Activated B cell treated with CpG ODN at 0.5 μM for 24 hours (primary cell): ENCODE results near the gene TEX35. TPM values are rescaled to one million over a fixed set of nuclear protein-coding genes. Genes with fewer than 3 reads are reported as not detected.

Source experiments
- ATAC-seq: fragments of 200-7000 bp; cut with Tn5 transposase; one replicate; pipeline ENCODE4 v1.10.0; 2021; ENCODE audit warnings: low read depth, mild to moderate bottlenecking, moderate library complexity
- CTCF ChIA-PET: fragments of 350-600 bp; sonication (Branson Sonifier 250); formaldehyde crosslinking; loops from one replicate; lab custom pipeline; 2021; ENCODE audit warnings: antibody characterized with exemption; lab: Charles Lee
- POLR2A ChIA-PET: fragments of 350-600 bp; sonication (Branson Sonifier 250); formaldehyde crosslinking; loops from one replicate; lab custom pipeline; 2021; ENCODE audit warnings: antibody characterized with exemption; lab: Charles Lee
- DNase-seq: peaks from one replicate; pipeline ENCODE4 v3.0.0; 2022
- H3K27ac Mint-ChIP-seq: one replicate; pipeline ENCODE4 v1.8.0; 2020; ENCODE audit warnings: mixed read lengths
- H3K27me3 Mint-ChIP-seq: one replicate; pipeline ENCODE4 v1.8.0; 2021; ENCODE audit warnings: mixed read lengths
- H3K36me3 Mint-ChIP-seq: one replicate; pipeline ENCODE4 v1.8.0; 2021; ENCODE audit warnings: low read depth, mixed read lengths
- H3K4me1 Mint-ChIP-seq: one replicate; pipeline ENCODE4 v1.8.0; 2021; ENCODE audit warnings: mixed read lengths
- H3K4me3 Mint-ChIP-seq: one replicate; pipeline ENCODE4 v1.8.0; 2020; ENCODE audit warnings: mild to moderate bottlenecking, mixed read lengths
- H3K9me3 Mint-ChIP-seq: one replicate; pipeline ENCODE4 v1.8.0; 2020; ENCODE audit warnings: mixed read lengths
- intact Hi-C: fragments of 100-400 bp; cut with micrococcal nuclease; formaldehyde crosslinking; loops from one replicate; pipeline ENCODE4 v1.15.1; 2024
- total RNA-seq: library from RNA; stranded (reverse); gene quantifications from 2 replicates; pipeline ENCODE4 v1.2.3, GENCODE V29; 2022
- TF ChIP-seq, protein P1 (sequence below): fragments of 200-600 bp; IDR thresholded peaks from one replicate; pipeline ENCODE4 v1.8.0; 2022; ENCODE audit warnings: antibody characterized with exemption, mild to moderate bottlenecking

Gene TEX35
- total RNA-seq, 1 donor from 2014 or later, result not detected

DNA sequence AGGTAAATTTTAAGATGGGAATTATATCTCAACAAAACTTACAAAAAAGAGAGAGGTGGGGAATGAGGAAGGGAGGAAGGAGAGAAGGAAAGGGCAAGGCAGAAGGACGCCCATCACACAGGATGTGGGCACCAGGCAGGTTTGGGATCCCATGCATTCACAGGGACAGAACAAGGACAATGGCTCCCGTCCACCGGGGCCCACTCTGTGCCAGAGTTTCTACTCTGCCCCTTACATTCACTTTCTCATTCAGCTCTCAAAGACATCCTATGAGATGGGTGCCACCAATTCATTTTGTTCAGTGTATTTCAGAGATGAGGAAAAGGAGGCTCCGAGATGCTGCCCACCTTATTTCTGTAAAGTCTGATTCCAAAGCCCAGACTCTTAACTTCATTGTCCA lies 23.5 kb upstream of the TEX35 start:
- CTCF ChIA-PET, result no interaction called here
- Mint-ChIP-seq H3K4me3 (no peak overlapping the region), H3K27ac (no peak overlapping the region)

DNA sequence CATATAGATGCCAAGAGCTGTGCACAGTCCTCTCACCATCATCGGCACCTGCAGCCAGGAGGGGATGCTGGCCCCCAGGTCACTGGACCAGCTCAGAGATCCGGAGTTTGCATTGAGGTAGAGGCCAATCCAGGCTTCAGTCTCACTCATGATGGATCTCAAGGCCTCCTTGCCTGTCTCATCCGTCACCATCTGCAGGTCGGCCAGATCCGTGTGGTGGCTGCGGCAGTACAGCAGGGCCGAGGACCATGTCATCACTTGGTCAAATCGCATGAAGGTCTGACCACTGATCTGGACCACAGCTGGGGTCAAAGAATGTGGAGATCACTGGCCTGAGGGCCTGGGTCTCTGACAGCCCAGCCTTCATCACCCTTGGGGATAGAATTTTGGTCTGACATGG lies 22.8 kb upstream of the TEX35 start:
- peaks cover 4% of the 10 kb centered on the region for H3K27me3 Mint-ChIP-seq
- intact Hi-C loops, result no loop called here
- TF ChIP-seq, protein P1, sequence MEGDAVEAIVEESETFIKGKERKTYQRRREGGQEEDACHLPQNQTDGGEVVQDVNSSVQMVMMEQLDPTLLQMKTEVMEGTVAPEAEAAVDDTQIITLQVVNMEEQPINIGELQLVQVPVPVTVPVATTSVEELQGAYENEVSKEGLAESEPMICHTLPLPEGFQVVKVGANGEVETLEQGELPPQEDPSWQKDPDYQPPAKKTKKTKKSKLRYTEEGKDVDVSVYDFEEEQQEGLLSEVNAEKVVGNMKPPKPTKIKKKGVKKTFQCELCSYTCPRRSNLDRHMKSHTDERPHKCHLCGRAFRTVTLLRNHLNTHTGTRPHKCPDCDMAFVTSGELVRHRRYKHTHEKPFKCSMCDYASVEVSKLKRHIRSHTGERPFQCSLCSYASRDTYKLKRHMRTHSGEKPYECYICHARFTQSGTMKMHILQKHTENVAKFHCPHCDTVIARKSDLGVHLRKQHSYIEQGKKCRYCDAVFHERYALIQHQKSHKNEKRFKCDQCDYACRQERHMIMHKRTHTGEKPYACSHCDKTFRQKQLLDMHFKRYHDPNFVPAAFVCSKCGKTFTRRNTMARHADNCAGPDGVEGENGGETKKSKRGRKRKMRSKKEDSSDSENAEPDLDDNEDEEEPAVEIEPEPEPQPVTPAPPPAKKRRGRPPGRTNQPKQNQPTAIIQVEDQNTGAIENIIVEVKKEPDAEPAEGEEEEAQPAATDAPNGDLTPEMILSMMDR, result no peak
- DNase-seq, result no peak
- no peak overlapping the region for H3K27ac Mint-ChIP-seq
- H3K4me3 Mint-ChIP-seq, result no peak overlapping the region
- ChIA-PET POLR2A (no interaction called here), CTCF (no interaction called here)
- no peaks in the 10 kb centered on the region for H3K36me3 Mint-ChIP-seq
- H3K9me3 Mint-ChIP-seq, result no peaks in the 10 kb centered on the region
- peaks cover 22% of the 10 kb centered on the region for H3K4me1 Mint-ChIP-seq
- ATAC-seq, result no peak

More for the DNA sequence above, 23.5 kb upstream of the TEX35 start:
- intact Hi-C loops, result no loop called here
- Mint-ChIP-seq H3K9me3 (no peaks in the 10 kb centered on the region), H3K36me3 (no peaks in the 10 kb centered on the region), H3K27me3 (peaks cover 4% of the 10 kb centered on the region), H3K4me1 (peaks cover 28% of the 10 kb centered on the region)
- ATAC-seq (no peak), DNase-seq (no peak)
- TF ChIP-seq, protein P1, result no peak
- POLR2A ChIA-PET, result no interaction called here

DNA sequence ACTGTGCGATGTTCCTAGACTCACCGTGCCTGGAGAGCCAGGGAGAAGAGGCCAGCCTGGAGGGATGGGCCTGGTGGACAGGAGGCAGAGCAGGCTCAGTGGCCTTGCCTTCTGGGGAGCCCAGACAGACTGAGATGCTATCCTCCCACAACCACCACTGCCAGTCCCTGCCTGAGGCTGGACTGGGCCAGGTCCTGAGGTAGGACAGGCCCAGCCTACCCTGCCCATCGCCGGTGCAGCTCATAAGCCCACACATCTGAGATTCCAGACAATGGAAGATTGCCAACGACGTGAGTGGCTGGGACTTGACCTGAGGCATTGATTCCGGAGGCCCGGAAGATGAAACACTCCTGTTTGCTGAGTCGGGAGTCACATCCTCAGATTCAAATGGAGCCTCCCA lies 21.9 kb upstream of the TEX35 start:
- intact Hi-C loops, result no loop called here
- ChIA-PET POLR2A (no interaction called here), CTCF (no interaction called here)
- Mint-ChIP-seq H3K27ac (no peak overlapping the region), H3K9me3 (no peaks in the 10 kb centered on the region), H3K4me3 (no peak overlapping the region), H3K4me1 (peaks cover 14% of the 10 kb centered on the region), H3K27me3 (peaks cover 4% of the 10 kb centered on the region), H3K36me3 (no peaks in the 10 kb centered on the region)
- TF ChIP-seq, protein P1, result no peak
- ATAC-seq (no peak), DNase-seq (no peak)

DNA sequence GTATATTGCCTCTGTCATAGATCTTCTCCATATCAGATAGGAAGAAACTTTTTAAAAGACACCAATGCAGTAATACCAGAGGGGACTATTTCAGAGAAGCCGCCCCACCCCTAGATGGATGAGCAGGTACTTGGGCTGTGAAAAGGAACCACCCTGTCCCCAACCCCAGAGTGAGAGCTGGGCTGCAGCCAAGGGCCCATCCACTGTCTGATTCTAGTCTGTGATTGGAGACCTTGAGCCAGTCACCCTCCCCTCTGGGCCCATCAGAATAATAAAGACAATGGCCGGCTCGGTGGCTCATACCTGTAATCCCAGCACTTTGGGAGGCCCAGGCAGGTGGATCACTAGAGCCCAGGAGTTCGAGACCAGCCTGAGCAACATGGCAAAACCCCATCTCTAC lies 21.2 kb upstream of the TEX35 start:
- CTCF ChIA-PET, result no interaction called here
- ATAC-seq (no peak), DNase-seq (no peak)
- TF ChIP-seq, protein P1, result no peak
- H3K4me3 Mint-ChIP-seq, result no peak overlapping the region
- peaks cover 8% of the 10 kb centered on the region for H3K4me1 Mint-ChIP-seq
- H3K27me3 Mint-ChIP-seq, result peaks cover 4% of the 10 kb centered on the region
- intact Hi-C loops, result no loop called here
- no peaks in the 10 kb centered on the region for H3K36me3 Mint-ChIP-seq
- H3K27ac Mint-ChIP-seq, result no peak overlapping the region
- POLR2A ChIA-PET, result no interaction called here
- no peaks in the 10 kb centered on the region for H3K9me3 Mint-ChIP-seq

DNA sequence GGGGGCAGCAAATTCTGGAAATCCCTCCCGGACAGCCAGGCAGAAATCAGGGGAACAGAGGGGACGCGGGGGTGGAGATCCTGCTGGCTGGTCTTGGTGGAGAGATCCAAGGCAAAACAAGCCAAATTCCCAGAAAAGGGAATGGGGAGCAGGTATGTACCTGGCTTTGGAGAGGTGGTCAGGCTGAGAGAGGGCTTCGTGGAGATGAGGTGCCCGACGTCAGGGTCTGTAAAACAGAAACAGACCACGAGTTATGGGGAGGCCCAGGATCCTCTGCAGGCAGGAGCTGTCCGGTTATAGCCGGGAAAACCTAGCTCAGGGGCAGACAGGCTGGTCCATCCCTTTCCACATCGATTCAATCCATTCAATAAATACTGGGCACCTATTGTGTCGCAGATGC lies 20.6 kb upstream of the TEX35 start:
- Mint-ChIP-seq H3K9me3 (no peaks in the 10 kb centered on the region), H3K4me3 (no peak overlapping the region), H3K4me1 (peaks cover 5% of the 10 kb centered on the region), H3K27ac (no peak overlapping the region), H3K27me3 (peaks cover 4% of the 10 kb centered on the region), H3K36me3 (no peaks in the 10 kb centered on the region)
- ATAC-seq (no peak), DNase-seq (no peak)
- POLR2A ChIA-PET, result no interaction called here
- TF ChIP-seq, protein P1, result no peak
- intact Hi-C loops, result no loop called here
- CTCF ChIA-PET, result no interaction called here
